GM19023 (cell line): ENCODE data around the gene THOC2.
"Not testable (repeated sequence)": the region's sequence is repeated elsewhere in the genome, so short reads cannot be mapped to it uniquely, and the experiment has no call there.

Experiments
- ATAC-seq: cut with Tn5 transposase; IDR thresholded peaks from one replicate; pipeline ENCODE4 v1.9.1; 2021; ENCODE audit warnings: mild to moderate bottlenecking, moderate library complexity; ENCODE audit not compliant: unreplicated experiment

Gene THOC2

DNA sequence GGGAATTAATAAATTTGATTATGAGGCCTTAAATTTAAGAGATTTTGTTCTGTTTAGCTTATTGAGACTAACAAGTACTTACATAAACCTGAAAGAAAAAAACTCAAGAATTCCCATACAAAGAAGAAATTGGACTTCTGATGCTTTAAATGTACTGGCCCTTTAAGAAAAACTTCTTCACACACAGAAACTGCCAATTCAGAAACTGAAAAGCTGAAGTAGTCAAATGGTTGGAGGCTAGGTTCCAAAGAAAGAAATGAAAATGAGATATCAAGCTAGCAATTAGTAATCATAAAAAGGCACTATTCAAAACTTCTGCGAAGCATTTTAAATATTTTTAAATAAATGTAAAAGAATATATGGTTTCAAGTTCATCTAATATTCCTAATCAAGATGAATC, 151.3 kb downstream of the THOC2 start:
- ATAC-seq: no peak

DNA sequence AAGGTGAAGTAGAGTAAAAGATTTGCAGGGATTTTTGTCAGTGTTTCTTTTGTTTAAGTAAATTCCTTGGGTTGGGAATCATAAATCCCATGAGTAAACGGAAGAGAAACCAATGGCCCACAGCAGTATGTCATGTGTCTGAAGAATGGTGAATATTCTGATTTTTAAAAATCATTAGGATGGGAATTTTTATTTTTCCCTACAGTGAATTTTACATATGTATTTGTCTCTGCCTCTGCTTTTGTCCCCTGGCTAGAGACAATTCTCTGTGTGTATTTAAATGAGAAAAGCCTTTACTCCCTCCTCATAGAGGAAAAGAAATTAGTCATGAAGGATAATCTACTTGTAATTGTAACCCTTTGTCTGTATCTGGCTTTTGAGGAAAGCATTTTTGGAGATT, 152.1 kb downstream of the THOC2 start:
- no peak for ATAC-seq

DNA sequence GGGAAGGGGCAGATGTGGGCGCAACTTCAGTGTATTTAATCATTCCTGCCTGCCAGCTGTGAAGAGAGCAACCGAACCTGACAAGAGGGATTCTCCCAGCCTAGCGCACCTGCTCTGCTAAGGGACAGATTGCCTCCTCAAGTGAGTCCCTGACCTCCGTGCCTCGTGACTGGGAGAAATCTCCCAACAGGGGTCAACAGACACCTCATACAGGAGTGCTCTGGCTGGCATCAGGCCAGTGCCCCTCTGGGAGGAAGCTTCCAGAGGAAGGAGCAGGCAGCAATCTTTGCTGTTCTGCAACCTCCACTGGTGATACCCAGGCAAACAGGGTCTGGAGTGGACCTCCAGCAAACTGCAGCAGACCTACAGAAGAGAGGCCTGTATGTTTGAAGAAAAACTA, 158.8 kb downstream of the THOC2 start:
- ATAC-seq: not testable (repeated sequence)

DNA sequence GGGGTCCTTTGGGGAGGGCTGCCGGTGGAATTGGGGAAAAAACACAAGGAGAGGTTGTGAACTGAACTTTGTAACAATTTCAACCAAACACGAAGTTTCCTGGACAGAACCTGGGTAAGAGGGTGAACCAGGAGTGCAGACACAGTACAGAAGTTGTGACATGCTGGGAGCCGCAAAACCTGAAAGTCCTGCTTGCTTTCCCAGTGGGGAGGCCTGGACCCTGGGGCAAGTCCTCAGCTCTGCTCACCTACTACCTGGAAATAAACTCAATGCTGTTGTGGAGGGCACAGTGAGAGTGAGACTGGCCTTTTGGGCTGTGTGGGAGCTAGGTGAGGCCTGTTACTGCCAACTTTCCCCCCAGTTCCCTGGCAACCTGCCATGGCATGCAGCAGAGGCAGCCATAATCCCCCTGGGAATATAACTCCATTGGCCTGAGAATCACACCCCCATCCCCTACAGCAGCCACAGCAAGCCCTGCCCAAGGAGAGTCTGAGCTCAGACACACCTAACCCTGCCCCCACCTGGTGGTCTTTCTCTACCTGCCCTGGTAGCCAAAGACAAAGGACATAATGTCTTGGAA, 162.8 kb downstream of the THOC2 start:
- no peak for ATAC-seq

DNA sequence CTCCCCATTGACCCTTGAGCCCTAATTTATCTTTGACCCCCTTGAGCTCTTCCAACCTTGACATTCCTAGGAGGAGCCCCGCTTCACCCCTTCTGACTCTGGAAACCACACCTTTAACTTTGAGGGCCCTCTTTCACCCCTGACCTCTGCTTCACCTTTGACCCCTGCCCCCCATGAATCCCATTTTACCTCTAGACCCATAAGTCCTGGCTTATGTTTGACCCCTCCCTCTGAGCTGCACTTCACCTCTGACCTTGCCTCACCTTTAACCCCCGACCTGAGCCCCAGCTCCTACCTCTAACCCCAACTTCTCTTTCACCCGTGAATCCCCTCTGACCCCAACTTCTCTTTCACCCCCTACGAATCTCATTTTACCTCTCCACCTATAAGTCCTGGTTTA, 169.7 kb downstream of the THOC2 start:
- no peak for ATAC-seq

DNA sequence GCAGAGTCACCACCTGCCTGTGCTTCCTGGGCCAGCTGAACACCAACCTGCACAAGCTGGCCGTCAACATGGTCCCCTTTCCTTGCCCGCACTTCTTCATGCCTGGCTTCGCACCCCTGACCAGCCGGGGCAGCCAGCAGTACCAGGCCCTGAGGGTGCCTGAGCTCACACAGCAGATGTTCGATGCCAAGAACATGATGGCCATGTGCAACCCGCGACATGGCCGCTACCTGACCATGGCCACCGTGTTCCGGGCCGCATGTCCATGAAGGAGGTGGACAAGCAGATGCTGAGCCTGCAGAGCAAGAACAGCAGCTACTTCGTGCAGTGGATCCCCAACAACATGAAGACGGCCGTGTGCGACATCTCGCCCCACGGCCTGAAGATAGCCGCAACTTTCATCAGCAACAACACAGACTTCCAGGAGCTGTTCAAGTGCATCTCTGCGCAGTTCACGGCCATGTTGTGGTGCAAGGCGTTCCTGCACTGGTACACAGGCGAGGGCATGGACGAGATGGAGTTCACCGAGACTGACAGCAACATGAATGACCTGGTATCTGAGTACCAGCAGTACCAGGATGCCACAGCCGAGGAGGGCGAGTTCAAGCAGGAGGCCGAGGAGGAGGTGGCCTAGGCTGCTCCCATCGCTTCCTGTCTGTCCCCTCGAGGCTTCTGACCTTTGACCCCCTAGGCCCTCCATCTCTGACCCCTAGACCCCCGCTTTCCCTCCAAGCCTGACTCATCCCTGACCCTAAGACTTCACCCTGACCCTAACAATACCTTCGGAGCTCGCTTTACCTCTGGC, 170.3 kb downstream of the THOC2 start:
- no peak for ATAC-seq

DNA sequence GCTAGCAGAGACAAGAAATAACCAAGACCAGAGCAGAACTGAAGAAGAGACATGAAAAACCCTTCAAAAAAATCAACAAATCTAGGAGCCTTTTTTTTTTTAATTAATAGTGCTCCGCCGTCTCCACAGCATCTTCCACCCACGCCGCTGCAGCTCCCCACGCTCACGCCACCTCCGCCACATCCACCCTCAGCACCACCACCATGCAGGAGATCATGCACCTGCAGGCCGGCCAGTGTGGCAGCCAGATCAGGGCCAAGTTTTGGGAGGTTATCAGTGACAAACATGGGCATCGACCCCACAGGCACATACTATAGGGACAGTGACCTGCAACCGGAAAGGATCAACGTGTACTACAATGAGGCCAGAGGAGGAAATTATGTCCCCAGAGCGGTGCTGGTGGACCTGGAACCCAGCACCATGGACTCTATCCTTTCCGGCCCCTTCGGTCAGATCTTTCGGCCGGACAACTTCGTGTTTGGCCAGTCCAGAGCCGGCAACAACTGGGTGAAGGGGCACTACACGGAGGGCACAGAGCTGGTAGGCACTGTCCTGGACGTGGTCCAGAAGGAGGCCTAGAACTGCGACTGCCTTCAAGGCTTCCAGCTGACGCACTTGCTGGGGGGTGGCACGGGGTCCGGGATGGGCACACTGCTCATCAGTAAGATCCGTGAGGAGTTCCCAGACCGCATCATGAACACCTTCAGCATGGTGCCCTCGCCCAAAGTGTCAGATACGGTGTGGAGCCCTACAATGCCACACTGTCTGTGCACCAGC, 171.2 kb downstream of the THOC2 start:
- ATAC-seq: no peak

DNA sequence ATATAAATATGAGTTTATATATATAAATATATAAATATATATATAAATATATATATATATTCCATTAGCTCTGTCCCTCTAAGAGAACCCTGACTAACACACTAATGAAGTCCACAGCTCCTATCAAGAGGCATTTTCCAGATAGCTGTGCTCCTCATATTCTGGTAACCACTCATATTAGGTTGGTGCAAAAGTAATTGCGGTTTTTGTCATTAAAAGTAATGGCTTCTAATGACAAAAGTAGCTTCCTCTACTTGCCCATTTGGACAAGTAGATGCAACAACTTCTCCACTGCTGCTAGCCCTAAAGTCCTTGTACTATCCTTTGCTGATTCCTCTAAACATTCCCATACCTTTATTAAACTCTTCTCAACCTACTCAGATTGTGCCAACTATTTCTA, 182.0 kb downstream of the THOC2 start:
- ATAC-seq: no peak
